Pons (tissue), 1 donor: ENCODE results near the gene MRPS27.
A peak's percentile ranks its signal among the peaks of the same experiment; 100 is the strongest.
"Not testable (repeated sequence)": the region's sequence is repeated elsewhere in the genome, so short reads cannot be mapped to it uniquely, and the experiment has no call there.

Experiments used
- DNase-seq: peaks from one replicate; pipeline ENCODE4 v3.0.0-alpha.2; 2016; ENCODE audit warnings: low spot score

MRPS27 gene

DNA sequence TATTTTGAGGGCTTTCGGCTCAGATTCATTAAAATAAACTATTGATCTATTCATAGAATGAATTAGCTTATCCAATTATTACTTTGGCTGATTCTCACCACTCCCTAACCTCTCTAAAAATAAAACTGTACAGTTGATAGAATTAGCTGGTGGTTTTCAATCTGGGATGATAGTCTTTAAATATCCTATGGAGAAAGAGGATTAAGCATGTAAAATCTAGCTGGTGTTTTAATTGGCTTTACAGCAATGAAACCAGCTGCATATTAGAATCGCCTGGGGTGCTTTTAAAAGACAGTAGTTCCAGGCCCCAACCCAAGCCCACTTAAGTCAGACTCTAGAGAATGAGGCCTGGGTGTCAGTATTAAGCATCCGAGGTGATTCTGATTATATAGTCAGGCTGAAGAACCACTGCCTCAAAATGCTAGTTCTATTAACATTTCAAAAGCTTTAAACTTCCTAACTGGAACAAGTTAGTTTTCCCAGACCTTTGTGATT is 117.7 kb downstream of the MRPS27 start:
- no peak for DNase-seq

DNA sequence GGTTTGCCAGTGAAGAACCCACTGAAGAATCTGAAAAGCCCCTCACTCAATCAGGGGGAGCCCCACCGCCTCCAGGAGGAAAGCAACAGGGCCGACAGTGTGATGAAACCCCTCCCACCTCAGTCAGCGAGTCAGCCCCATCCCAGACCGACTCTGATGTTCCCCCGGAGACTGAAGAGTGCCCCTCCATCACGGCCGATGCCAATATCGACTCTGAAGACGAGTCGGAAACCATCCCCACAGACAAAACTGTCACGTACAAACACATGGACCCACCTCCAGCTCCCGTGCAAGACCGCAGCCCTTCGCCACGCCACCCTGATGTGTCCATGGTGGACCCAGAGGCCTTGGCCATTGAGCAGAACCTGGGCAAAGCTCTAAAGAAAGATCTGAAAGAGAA is 120.4 kb downstream of the MRPS27 start:
- no peak for DNase-seq

DNA sequence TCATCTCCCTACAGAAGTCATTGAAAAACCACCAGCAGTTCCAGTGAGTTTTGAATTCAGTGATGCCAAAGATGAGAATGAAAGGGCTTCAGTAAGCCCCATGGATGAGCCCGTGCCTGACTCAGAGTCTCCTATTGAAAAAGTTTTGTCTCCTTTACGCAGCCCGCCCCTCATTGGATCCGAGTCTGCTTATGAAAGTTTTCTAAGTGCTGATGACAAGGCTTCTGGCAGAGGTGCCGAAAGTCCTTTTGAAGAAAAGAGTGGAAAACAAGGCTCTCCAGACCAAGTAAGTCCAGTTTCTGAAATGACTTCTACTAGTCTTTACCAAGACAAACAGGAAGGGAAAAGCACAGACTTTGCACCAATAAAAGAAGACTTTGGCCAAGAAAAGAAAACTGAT is 122.6 kb downstream of the MRPS27 start:
- DNase-seq, result no peak

DNA sequence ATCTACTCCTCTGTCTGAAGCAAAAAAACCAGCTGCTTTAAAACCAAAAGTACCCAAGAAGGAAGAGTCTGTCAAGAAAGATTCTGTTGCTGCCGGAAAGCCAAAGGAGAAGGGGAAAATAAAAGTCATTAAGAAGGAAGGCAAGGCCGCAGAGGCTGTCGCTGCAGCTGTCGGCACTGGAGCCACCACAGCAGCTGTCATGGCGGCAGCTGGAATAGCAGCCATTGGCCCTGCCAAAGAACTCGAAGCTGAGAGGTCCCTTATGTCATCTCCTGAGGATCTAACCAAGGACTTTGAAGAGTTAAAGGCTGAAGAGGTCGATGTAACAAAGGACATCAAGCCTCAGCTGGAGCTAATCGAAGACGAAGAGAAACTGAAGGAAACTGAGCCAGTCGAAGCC is 124.5 kb downstream of the MRPS27 start:
- no peak for DNase-seq

DNA sequence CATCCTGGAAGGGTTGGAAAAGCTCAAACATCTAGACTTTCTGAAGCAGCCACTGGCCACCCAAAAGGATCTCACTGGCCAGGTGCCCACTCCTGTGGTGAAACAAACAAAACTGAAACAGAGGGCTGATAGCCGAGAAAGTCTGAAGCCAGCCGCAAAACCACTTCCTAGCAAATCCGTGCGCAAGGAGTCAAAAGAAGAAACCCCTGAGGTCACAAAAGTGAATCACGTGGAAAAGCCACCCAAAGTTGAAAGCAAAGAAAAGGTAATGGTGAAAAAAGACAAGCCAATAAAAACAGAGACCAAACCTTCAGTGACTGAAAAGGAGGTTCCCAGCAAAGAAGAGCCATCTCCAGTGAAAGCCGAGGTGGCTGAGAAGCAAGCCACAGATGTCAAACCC is 125.2 kb downstream of the MRPS27 start:
- DNase-seq, result no peak

DNA sequence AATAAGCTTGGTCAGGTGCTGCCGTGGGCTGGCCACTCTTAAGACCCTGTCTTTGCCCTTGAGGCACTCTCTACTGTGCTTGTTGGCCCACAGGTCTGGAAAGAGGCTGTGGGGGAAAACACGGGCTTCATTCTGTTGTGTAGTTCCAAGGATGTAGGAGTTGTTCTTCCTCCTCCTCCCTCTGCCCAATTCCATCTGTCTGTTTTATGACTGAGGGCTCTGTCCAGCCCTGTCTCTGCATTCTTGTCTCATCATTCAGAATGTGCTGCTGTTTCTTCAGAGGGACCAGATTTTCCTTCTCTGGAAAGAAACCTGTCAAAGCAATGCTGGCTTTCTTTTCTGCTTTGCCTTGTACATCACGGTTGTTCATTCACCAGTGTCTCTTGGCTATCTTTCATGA is 128.6 kb downstream of the MRPS27 start:
- no peak for DNase-seq

DNA sequence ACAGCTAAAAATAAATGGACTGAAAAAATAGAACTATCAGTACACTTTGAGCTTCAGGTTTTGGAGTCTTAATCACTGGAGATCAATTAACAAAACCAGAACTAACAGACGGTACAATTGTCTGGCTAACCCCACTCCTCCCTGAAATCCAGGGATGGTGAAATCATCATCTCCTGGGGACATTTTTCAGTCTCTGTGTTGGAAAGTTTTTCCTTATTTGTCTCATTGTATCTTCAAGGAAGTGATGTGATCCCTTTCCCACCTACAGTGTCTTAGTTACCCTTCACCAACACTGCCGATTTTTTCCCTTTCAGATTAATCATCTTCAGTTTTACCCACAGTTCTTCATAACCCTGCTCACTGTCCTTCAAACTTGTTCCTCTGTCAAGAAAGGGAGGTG is 130.9 kb downstream of the MRPS27 start:
- DNase-seq, result no peak

DNA sequence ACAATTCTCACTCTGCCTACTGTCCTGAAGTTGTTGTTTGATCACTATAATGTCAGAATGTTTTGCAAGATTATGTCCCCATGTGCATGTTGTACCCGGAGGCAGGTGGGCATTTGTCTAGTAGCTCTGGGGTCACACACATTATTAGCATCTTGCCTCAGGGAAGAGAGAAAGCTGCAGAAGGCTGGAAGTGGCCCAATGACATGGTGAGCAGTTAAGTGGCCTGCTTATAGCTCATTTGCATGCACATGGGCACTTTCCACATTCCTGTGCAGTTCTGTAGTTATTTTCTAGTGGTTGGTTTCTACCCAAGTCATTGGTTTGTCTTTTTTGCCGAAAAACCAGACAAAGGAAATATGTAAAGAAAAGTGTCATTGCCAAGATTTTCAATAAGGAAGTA is 131.9 kb downstream of the MRPS27 start:
- DNase-seq, result no peak

DNA sequence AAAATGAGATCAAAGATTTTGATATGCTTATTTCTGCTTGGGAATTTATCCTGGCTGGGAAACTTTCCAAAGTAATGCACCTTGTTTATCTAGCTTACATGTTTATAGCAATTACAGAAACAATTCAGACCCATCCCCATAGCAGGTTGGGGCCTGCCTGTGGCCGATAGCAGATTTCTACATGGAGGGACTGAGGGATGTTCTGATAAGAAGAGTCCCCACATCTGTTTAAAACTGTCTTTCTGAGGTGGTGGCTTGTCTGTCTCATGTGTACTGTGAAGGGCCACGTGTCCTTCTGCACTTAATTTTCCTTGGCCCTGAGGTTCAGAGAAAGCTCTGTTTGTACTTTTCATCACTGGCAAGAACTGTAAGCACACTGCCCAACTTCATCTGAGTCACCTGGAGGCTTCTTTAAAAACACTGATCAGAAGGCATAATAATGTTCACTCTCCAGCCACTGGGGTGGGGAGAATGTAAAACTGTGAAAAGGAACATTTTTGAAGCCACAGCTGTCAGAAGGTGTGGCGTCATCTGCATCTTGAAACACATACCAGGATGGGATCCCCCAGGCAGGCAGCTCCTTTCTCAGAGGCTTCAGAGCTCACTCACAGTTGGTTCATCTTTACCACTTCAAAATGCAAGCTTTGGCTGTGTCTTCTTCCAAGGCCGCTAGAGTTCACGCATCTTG is 132.5 kb downstream of the MRPS27 start:
- no peak for DNase-seq

DNA sequence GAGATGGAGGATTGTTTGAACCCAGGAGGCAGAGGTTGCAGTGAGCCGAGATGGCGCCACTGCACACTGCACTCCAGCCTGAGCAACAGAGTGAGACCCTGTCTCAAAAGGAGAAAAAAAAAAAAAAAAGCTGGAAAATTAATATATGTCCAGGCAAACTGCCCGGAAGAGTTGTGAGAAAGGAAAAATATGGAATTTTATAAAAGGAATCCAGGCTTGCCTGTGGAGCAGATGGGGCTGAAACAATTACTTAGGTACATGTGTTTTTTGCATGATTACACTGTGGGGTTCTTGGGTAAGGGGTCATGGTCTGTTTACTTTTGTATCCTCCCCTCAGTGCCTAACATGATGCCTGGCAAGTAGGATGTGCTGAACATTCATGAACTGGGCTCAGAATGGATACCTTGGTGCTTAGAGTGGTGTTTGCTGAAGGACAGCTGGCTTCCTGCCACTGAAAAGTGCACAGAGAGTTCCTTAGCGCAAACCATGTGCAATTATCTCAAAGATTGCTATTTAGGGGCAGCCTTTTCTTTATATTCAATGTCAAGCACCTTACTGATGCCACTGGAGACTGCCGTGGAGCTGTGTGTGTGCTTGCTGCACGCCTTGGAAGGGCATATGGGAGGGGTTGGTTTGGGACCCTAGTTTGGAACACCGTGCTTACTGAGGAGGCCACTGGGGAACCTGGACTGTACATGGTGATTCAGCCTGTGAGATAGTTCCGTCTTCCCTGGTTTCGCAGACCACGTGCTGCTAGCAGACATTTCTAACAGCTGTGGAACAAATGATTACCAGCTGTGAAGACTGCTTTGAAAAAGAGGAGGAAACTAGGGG is 134.3 kb downstream of the MRPS27 start:
- DNase-seq, result no peak

DNA sequence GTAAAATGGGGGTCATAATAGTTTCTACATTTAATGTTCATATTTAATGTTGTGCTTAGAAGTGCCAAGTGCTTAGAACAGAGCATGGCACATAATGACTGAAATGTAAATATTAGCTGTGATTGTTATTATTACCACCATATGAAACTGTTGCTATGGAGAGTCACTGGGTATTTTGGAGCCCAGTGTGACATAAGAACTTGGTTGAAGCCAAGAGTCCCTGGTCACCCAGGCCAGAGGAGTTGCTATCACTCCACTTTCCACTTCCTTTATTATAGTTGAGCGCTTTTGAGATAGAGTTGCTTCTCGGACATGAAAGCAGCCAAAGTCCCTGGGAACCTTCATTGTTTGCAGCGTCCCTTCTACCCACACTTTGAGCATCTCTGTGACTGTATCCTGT is 135.6 kb downstream of the MRPS27 start:
- no peak for DNase-seq

DNA sequence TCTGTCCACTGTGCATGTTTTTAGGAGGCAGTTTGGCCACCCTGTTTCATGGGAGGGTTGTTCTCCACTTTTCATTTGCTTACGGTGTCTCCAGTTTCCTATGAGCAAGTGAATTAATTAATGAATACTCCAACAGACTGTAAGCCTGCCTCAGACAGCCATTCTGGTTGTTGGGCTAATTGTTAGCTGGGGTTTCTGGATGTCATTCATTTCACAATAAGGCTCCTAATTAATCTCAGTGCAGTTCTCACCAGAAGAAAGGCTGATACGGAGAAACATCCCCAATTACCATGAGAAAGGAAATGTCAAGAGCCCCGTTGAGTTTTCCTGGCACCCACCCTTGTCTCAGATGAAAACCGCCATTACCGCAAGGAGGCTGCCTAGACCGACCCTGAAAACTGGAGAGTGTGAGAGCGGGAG is 136.9 kb downstream of the MRPS27 start:
- DNase-seq, result no peak

DNA sequence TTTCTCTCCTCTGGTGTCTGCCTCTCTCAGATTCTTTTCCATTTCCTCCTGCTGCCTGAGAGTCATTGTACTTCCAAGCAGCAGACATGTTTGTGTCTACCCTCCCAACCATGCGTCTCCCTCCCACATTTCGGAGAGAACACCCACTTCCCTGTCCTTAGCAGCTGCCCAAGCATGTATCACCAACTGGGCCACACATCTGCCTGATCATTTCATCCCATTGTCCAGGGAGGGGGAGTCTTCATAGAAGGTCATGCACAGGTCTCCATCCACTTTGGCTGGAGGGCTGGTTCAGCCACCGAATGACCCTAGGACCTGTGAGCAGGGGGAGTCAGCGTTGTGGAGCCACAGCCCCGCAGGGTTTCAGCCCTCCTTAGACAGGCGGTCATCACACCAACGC is 137.4 kb downstream of the MRPS27 start:
- DNase-seq, result no peak

DNA sequence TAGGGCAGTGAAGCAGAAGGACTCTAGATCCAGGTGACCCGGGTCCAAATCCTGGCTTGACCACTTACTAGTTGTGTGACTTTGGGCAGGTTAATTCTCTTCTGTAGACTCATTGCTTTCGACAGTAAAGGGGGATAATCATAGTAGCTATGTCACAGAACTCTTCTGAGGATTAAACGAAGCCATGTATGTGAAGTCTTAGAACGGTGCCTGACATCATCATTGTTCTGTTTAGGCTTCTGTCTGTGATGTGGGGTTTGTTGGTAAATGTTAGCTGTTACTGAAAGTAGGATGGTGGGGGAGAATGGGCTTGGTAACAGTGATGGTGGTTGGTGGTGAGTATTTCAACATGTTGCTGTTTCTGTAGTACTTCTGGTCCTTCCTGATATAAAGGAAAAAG is 139.1 kb downstream of the MRPS27 start:
- peak; percentile 63 for DNase-seq

DNA sequence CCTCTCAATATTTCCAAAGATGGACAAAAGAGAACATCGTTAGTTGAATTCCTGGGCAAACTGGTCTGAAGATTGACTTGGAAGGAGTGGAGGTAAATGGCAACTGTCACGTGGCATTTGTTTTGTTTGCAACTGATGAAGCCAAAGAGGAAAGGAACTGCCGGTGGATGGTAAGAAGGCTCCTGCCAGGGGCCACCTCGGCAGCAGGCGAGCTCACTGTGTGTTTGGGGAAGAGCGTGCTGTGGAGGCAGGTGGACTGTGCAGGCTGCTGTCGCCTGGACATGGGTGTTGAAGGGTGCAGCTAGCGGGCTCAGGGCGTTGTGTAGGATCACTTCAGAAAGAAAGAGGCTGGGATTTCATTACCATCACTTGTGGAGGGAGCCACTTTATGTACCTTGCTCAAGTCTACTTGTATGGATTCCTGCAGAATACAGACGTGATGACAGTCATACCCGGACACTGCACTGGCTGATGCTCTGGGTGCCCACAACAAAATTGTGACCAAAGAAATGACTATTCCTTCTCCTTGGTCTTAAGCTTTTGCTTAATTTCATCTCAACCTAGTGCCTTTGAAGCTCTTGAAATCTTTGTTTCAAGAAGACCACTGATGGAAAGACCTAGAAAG is 140.1 kb downstream of the MRPS27 start:
- DNase-seq, result peak; percentile 87

DNA sequence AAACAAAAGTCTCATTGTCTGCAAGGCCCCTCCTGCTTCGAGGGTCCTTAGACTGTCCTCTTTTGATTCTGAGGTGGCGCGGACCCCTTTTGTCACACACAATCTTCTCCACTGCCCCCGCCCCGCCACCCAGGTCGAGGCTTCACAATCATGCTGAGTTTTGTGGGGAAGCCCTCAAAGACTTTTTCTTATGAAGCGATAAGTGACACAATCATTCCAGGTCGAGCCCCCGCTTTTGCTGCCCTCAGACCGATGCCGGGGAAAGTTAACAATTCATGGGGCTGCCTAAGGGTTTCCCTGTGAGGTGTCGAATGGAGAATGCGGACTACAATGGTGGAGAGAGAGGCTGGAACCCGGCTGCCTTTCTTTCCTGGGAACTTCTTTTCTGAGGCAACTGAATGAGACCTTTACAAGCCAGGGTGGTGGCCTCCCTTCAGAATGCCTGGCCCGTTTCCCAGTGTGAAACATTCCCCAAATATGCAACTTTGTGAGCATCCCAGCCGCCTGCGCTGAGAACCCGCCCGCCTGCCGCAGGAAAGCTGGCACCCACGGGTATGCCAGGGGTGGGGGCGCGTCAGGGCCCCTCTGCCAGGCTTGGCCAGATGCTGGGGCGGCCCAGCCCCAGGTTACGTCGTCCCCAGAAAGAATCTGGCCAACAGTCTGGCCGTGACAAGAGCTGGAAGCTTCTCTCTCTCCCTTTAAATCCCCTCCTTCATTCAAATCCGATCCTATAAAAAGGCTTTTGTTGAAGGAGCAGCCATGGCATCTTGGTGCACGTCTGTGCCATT is 140.8 kb downstream of the MRPS27 start:
- DNase-seq, result peak; percentile 72

DNA sequence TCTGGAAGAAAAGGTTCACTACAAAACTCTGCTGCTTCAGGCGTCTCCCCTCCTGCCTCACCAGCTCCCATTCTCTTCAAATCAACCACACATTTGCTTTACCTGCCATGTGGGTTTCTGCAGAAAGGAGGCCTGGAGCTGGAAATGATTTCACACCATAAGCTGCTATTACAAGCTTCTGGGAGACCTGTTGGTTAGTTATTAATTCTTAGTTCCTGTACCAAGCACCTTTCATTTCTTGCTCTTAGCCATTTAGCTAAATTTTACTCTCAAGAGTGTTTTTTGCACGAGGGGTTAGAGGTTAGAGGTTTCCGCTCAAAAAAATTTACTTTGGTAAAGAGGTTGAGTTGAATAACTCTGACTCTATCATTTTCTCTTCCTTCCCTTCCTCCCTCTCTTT is 142.5 kb downstream of the MRPS27 start:
- DNase-seq, result no peak

DNA sequence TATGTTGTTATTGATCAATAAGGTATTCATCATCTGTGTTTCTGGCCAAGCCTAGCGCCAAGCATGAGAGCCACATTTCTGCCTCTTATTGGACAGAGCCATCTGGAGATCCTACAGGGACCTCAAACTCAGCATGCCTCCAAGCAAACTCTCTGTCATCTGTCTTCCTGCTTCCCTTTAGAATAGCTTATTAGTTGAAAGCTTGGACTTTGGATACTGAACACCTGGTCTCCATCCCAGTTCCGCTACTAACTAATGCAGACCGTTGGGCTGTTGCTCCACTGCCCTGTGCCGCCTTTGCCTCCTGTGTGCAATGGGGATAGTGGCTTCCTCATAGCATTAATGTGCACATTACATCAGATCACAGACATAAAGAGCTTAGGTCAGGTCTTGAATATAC is 147.3 kb downstream of the MRPS27 start:
- DNase-seq, result no peak

DNA sequence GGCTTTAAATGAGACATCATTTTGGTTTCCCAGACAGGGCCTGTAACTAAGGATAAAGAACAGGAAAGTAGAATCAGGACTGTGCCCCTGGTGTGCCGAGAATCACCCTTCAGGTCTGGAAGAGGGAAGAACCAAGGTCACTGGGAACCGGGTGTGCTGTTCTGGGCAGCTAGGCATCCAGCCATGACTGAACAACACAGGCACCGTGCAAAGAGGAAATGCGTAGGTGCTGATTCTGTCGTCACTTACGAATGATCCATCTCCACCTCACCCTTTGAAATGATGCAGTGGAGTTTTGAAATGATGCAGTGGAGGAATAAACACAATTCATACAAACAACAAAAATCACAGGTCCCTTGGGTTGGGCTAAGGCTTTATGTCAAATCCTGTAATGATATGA is 148.4 kb downstream of the MRPS27 start:
- DNase-seq, result no peak

DNA sequence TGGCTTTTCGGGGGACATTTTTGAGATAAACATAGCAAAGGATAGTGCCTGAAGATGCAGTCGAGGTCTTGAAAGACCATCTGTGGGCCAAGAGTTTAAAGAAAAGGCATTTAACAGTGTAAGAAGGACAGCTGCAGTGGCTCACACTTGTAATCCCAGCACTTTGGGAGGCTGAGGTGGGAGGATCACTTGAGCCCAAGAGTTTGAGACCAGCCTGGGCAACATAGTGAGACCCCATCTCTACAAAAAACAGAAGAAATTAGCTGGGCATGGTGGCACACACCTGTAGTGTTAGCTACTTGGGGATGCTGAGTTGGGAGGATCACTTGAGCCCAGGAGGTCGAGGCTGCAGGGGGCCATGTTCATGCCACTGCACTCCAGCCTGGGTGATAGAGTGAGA is 148.9 kb downstream of the MRPS27 start:
- DNase-seq, result not testable (repeated sequence)

DNA sequence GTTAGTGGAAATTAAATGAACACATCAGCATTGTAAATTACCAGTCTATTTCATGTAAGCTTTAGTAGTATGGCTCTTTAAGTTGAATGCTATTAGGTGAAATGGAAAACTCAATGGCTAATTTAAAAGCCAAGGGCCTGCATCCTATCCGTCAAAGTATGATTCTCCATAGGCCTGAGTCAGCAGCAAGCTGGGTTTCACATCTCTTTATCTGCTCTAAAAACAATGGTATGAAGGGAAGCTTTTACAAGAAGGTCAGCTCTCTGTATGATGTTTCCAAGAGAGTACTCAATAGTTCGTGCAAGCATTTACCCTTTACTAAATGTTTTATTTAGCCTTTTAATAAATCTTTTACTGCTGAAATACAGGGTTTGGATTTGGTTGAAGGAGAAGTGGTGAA is 149.9 kb downstream of the MRPS27 start:
- no peak for DNase-seq
